HG03469 (cell line): ENCODE data around the gene UBB.

Source experiments
- ATAC-seq: cut with Tn5 transposase; IDR thresholded peaks from one replicate; pipeline ENCODE4 v1.9.1; 2021; ENCODE audit warnings: mild to moderate bottlenecking, moderate library complexity, moderate number of reproducible peaks; ENCODE audit not compliant: unreplicated experiment

The UBB gene

GRCh38 chr17:16417399-16417798 lies 36.5 kb downstream of the UBB start:
- ATAC-seq: no peak

DNA sequence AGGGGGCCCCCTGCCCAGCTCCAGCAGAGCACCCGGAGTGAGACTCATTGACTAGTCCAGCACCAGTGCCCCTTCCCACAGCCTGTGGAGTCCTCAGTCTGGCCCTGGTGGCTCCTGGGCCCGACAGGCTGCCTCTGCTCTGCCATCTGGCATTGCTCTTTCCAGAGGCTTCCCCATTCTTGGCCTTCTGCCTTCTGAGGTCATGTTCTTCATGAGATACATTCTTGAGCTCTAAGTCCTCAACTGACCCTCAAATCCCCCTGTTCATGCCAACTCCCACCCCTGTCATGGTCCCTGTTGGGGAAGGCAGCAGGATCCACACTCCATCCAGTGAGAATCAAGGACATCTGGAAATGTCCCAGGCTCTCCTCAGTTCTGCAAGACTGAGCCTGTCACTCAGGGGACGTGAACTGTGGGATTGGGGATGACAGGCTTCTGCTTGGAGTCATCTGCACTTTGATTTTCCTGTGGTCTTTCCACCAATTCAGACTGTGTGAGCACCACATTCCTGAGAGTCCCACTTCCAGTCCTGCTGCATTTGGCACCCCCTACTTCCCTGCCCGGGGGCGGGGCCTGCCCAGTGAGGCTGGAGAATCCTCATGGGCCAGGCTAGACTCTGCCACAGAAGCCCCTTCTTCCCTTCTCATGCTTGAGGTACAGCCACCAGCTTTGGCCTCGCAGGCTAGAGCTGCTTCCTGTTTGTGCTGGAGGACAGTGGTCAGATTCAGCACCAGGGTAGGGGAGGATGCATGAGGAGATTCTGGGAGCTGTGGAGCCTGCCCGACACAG lies 37.2 kb downstream of the UBB start:
- ATAC-seq: no peak

- no peak for ATAC-seq
These were observed 37.8 kb downstream of the UBB start for GRCh38 chr17:16418685-16419068.

DNA sequence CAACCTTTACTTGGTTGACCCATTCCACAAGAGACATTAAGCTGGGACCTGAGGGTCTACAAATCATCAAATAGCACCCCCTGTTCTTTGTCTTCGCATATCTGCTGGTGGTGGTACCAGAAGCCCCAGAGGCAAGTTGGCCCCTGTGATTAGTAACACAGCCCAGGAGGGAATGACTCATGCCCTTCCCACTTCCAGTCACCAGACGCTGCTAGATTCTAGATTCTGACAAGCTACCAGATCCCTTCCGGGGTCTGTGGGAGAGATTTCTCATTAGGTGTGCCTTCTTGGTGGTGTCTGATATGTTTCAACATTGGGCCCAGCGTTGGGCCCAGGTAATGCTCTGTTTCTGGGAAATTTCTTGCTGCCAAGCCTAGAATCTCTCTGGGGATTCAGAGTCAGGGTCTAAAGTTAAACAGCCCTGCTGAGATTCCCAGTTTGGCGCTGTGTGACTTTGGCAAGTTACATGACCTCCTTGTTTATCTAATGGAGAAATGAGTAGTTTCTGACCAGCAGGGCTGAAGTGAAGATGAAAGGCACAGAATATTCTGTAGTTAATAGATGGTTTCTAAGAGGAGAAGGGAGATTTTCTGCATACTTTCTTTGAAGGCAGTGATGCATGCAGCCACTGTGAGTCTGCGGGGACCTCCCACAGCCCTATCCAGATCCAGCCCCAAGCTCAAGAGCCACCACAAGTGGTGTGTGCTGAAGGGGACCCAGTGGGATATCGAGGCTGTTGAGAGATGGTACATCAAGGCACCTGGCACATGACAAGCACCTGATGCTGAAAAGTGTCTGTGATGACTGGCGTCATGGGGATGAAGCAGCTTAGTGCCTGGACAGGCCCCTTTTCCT lies 38.4 kb downstream of the UBB start:
- no peak for ATAC-seq

GRCh38 chr17:16419929-16420271 lies 39.0 kb downstream of the UBB start:
- ATAC-seq: no peak

DNA sequence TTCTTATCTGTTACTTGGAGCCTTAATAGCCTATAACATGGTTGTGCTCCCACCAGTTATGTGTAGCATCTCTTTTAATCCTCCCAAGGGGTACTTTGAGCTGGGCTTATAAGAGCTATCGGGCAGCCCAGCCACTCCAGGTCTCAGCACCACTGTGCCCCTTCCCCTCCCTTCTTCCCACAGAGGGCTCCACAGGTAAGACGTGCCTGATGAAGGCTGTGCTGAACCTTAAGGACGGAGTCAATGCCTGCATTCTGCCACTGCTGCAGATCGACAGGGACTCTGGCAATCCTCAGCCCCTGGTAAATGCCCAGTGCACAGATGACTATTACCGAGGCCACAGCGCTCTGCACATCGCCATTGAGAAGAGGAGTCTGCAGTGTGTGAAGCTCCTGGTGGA lies 41.5 kb downstream of the UBB start:
- no peak for ATAC-seq

- no peak for ATAC-seq
These were observed 42.5 kb downstream of the UBB start for GRCh38 chr17:16423226-16423872.

DNA sequence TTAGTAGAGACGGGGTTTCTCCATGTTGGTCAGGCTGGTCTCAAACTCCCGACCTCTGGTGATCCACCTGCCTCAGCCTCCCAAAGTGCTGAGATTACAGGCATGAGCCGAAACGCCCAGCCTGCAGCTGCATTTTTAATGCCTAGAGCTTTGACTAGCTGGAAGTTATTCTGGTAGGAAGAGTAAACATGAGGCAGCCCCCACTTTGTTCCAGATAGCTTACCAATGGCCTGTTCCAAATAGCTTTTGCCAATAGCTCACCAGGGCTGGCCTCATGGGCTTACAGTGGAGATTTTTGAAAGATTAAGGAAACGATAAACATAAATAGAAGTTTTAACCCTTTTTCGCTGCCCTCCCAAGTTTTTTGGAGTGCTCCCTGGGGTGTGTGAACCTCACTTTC lies 44.3 kb downstream of the UBB start:
- ATAC-seq: no peak

- ATAC-seq: no peak
These were observed 45.1 kb downstream of the UBB start for GRCh38 chr17:16425698-16426659.

GRCh38 chr17:16427020-16427419 lies 46.1 kb downstream of the UBB start:
- ATAC-seq: no peak

DNA sequence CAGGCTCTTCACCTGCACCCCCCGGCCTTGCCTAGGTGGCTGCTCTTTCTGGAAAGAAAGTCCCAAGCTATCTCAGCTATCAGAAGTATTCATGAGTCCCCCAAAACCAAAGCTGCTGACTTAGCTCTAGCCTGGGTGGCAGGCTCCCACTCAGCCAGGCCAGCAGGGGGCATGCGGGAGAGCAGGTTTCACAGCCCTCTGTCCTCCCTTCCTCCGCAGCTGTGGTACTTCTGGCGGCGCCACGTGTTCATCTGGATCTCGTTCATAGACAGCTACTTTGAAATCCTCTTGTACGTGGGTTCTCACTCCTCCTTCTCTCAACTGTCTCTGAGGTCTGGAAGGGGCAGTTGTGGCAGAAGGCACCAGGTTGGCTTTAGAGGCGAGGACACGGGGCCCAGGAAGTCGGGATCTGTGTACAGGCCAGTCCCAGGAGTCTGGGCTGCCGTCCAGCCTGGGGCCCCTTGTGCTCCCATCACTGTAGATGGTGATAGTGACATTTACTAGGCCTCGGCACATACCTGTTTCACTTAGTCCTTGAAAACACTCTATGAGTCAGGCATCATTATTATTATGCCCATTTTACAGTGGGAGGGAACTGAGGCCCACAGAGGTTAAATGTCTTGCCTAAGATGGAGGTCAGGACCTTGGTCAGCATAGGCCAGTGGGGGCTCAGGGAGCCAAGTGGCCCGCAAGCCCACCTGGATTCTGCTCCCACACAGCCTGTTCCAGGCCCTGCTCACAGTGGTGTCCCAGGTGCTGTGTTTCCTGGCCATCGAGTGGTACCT lies 47.4 kb downstream of the UBB start:
- ATAC-seq: no peak

DNA sequence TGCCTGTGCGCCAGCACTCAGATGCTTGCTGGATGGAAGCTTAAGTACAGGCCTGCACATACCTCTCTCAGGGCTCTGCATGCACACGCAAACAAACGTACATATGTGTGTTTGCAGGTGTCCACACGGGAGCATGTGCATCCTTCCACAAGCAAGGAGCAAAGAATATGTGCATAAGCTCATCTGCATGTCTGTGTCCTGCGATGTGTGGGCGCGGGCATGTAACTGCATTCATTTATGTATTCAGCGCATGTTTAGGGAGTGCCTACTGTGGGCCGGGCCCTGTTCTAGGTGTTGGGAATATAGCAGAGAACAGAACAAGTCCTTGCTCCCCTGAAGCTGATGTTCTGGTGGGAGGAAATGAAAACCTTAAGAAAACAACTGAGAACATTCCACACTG lies 48.2 kb downstream of the UBB start:
- no peak for ATAC-seq

DNA sequence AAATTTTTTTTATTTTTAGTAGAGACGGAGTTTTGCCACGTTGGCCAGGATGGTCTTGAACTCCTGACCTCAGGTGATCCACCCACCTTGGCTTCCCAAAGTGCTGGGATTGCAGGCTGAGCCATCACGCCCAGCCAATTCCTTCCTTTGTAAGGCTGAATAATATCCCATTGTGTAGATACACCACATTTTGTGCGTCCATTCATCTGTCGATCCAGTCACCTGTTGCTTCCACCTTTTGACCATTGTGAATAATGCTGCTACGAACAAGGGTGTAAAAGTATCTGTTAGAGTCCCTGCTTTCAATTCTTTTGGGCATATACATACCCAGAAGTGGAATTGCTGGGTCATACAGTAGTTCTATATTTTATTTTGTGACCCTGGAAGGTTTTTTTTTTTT lies 49.8 kb downstream of the UBB start:
- ATAC-seq: no peak

- ATAC-seq: no peak
These were observed 51.1 kb downstream of the UBB start for GRCh38 chr17:16432017-16432416.
